ENCODE results near the gene NACC2.

The NACC2 gene

DNA sequence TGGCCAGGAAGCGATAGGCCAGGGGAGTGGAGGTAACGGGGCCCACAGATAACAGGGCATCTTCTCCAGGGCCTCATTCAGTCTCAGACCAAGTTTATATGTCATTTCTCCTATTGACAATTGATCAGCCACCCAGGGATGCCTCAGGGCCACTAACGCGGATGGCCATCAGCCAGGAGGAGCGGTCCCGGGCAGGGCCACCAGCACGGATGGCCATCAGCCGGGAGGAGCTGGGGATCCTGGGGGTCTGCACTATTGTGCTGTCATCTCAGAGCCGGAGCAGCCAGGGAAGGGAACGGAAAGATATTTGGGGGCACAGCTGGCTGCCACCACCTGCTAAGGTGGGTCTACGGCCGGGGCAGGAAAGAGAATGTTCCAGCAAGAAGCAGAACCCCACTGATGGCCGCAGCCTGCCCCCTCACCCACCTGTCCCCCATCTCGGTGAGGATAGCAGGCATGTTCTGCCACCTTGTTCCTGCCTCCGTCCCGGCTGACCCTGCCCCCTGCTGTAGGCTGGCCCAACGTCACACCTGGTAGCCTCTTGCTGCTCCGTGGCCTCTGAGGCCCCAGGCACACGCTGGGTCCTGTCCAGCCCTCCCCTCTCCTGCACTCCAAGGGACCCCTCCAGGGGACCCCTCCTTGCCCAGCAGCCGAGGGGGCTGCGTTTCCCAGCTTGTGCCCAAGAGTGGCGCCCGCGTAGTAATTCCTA lies 112.4 kb downstream of the NACC2 start:
- peaks cover 17% of the 10 kb centered on the region for H3K4me1 Mint-ChIP-seq
- no peak overlapping the region for H3K4me3 Mint-ChIP-seq
- CTCF ChIA-PET = interaction anchor here (1.0 kb wide), 1 partner anchor 15 kb away, joined by 3 read pairs; no protein-coding TSS in a partner anchor

DNA sequence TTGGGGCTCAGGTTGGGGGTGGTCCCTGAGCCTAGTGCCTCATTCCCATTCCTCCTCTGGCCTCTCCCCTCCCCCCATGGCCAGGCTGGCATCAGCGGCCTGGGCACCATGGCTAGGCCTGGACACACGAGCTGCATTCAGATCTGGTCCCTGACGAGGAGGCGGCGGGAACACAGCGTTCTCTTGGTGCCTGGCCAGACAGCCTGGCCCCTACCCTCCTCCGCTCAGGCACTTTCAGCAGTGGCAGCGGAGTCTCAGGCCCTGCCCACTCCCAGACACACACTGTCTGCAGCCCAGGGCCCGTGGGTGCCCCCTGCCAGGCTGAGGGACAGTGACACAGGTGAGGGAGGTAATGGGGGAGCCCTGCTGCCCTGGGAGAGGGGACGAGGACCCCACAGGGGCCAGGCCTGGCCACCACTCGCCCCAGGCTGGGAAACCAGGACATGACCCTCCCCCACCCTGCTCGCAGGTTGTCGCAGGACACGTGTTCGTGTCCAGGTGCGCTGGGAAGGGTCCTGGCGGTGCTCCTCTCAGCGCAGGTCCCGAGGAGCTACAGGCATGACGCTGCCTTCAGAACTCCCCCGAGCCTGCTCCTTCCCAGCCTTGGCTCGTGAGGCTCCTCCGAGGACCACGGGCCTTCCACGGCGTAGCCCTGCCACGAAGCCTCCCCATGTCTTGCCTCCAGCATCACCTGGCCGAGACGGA lies 114.0 kb downstream of the NACC2 start:
- peaks cover 31% of the 10 kb centered on the region for H3K27me3 Mint-ChIP-seq
- DNase-seq = no peak
- no peaks in the 10 kb centered on the region for H3K9me3 Mint-ChIP-seq
- CTCF ChIA-PET = no interaction called here
- H3K4me1 Mint-ChIP-seq = peaks cover 17% of the 10 kb centered on the region
- H3K4me3 Mint-ChIP-seq = no peak overlapping the region
- no peak overlapping the region for H3K27ac Mint-ChIP-seq
- H3K36me3 Mint-ChIP-seq = no peaks in the 10 kb centered on the region

More for the DNA sequence above, 112.4 kb downstream of the NACC2 start:
- peaks cover 25% of the 10 kb centered on the region for H3K27me3 Mint-ChIP-seq
- no peaks in the 10 kb centered on the region for H3K9me3 Mint-ChIP-seq
- no peak for DNase-seq
- no peak overlapping the region for H3K27ac Mint-ChIP-seq
- no peaks in the 10 kb centered on the region for H3K36me3 Mint-ChIP-seq

DNA sequence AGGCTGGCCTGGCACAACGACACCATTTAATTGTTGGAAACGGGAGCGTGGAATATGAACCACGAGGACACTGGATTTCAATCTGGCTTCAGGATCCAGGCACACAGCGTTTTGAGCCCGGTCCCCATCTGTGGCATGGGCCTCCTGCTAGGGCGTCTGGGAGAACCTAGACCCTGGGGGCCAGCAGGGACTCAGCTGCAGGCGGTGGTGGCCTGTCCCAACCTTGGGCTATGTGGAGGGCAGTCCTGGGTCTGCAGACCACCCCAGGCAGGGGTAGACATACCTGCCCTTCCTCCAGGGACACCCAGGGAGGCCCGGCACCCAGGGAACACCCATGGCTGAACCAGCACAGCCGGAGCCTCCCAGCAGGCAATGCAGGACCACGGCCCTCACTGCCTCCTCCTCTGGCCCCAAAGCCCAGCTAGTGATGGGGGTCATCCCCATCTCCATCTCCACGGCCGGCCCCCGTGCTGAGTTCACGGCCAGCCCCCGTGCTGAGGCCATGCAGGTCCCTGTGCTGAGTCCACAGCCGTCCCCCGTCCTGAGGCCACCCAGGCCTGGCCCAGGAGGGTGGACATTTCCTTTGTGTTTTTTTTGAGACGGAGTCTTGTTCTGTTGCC lies 115.4 kb downstream of the NACC2 start:
- no peaks in the 10 kb centered on the region for H3K9me3 Mint-ChIP-seq
- CTCF ChIA-PET = no interaction called here
- H3K27me3 Mint-ChIP-seq = peaks cover 26% of the 10 kb centered on the region
- H3K36me3 Mint-ChIP-seq = no peaks in the 10 kb centered on the region
- H3K27ac Mint-ChIP-seq = peak overlapping the region; percentile 72
- H3K4me3 Mint-ChIP-seq = peak overlapping the region; percentile 49
- peaks cover 17% of the 10 kb centered on the region for H3K4me1 Mint-ChIP-seq
- no peak for DNase-seq

DNA sequence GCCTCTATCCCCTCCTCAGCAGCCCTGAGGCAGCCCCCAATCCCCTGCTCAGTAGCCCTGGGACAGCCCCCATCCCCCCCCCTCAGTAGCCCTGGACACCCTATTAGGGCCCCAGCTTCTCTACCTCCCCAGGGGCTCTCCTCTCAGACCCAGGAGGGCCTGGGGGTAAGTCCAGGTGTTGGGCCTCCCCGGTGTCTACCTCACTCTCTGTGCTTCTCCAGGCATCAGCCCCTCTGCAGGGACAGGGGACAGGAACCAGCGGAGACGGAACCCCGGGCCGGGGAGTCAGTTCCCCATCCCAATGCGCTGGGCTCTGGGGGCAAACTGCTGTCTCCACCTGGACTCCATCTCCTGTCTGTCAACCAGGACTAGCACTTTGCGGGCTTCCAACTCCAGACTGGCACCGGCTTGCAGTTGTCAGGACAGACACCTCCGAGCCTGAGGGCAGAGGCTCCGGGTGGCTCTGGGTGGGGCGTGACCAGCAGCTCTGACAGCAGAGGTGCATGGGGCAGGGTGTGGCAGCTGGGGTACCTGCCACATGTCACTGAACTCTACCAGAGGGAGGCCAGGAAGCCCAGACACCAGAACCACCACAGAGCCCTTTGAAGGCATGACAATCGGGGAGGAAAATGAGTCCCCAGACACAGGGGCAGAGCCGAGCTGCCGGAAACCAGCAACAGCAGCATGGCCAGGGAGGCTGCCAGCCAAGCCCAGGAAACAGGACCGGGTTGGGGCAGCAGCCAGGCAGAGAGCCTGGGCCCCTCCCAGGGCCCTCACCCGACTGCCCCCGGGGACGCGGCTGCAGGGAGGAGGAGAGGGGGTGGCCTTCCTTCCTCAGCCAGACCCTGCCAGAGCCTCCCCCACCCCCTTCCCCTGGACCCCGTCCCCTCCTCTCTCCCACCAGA lies 116.2 kb downstream of the NACC2 start:
- peaks cover 25% of the 10 kb centered on the region for H3K27me3 Mint-ChIP-seq
- CTCF ChIA-PET = no interaction called here

DNA sequence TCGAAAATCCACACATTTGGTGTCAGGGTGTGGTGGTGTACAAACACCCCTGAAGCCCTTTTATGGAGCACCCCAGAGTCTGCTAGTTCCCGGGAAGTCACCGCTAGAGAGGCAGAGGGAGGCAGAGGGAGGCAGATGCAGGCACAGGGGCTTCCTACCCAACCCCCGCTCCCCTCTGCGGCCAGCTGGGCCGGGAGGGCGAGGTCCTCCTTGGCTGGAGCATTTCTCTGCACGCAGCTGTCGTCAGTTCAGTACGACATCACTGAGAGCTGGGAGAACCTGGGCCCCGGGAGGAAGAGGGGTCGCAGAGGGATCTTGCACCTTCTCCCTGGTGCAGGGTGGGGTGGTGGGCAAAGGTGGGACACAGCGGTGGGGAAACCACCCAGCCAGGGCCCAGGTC lies 118.1 kb downstream of the NACC2 start:
- no peak for DNase-seq
- peaks cover 26% of the 10 kb centered on the region for H3K27me3 Mint-ChIP-seq
- CTCF ChIA-PET = interaction anchor here (1.6 kb wide), 1 partner anchor 146 kb away, joined by 5 read pairs; no protein-coding TSS in a partner anchor
- H3K4me1 Mint-ChIP-seq = peaks cover 25% of the 10 kb centered on the region
- no peak overlapping the region for H3K4me3 Mint-ChIP-seq
- no peaks in the 10 kb centered on the region for H3K36me3 Mint-ChIP-seq
- H3K27ac Mint-ChIP-seq = no peak overlapping the region
- H3K9me3 Mint-ChIP-seq = no peaks in the 10 kb centered on the region

More for the DNA sequence above, 116.2 kb downstream of the NACC2 start:
- Mint-ChIP-seq H3K36me3 (no peaks in the 10 kb centered on the region), H3K4me1 (peaks cover 17% of the 10 kb centered on the region), H3K4me3 (peak overlapping the region; percentile 52), H3K9me3 (no peaks in the 10 kb centered on the region), H3K27ac (peak overlapping the region; percentile 72)
- peak; percentile 81 for DNase-seq

DNA sequence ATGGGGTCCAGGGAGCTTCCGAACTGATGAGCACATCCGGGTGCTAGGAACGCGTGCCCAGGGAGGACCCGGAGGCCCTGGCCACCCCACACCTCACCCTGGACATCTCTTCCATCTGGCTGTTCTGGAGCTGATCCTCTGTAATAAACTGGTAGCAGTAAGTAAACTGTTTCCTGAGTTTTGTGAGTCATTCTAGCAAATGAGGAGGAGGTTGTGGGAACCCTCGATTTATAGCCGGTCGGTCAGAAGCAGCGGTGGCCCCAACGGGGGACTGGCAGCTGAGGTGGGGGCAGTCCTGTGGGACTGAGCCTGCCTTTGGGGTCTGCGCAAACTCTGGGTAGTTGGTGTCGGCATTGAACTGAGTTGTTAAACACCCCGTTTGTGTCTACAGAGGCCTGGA lies 118.6 kb downstream of the NACC2 start:
- Mint-ChIP-seq H3K4me1 (peaks cover 25% of the 10 kb centered on the region), H3K27ac (no peak overlapping the region), H3K4me3 (no peak overlapping the region), H3K9me3 (no peaks in the 10 kb centered on the region), H3K36me3 (no peaks in the 10 kb centered on the region), H3K27me3 (peaks cover 29% of the 10 kb centered on the region)
- no peak for DNase-seq
- CTCF ChIA-PET = interaction anchor here (1.3 to 1.6 kb wide), 2 partner anchors 9 to 146 kb away, joined by 3 to 5 read pairs; no protein-coding TSS in a partner anchor

DNA sequence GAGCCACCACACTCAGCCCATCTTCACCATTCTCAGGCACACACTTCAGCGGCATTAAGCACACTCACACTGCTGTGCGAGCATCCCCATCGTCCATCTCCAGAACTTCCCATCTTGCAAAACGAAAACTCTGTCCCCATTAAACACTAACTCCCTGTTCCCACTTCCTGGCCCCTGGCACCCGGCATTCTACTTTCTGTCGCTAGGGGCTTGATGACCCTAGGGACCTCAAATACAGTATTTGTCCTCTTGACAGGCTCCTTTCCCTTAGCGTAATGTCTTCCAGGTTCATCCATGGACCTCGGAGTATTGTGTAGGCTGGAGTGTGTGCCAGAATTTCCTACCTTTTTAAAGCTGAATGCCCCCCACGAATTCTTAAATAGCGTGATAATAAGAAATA lies 119.3 kb downstream of the NACC2 start:
- H3K27ac Mint-ChIP-seq = no peak overlapping the region
- DNase-seq = no peak
- peaks cover 29% of the 10 kb centered on the region for H3K27me3 Mint-ChIP-seq
- no peaks in the 10 kb centered on the region for H3K9me3 Mint-ChIP-seq
- no peaks in the 10 kb centered on the region for H3K36me3 Mint-ChIP-seq
- no peak overlapping the region for H3K4me3 Mint-ChIP-seq
- CTCF ChIA-PET = interaction anchor here (1.3 to 1.6 kb wide), 2 partner anchors 8 to 147 kb away, joined by 3 to 5 read pairs; no protein-coding TSS in a partner anchor
- H3K4me1 Mint-ChIP-seq = peaks cover 25% of the 10 kb centered on the region

DNA sequence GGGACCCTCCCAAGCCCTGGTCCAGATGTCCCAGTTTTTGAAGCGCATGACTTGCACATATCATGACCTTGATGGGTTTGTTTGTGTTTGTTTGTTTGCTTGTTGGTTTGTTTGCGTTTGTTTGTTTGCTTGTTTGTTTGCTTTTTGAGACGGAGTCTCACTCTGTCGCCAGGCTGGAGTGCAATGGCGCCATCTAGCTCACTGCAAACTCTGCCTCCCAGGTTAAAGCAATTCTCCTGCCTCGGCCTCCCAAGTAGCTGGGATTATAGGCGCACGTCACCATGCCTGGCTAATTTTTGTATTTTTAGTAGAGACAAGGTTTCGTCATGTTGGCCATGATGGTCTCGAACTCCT lies 120.9 kb downstream of the NACC2 start:
- CTCF ChIA-PET = interaction anchor here (1.8 kb wide), 1 partner anchor 145 kb away, joined by 3 read pairs; no protein-coding TSS in a partner anchor
- Mint-ChIP-seq H3K27me3 (peaks cover 42% of the 10 kb centered on the region), H3K27ac (no peak overlapping the region), H3K36me3 (no peaks in the 10 kb centered on the region), H3K4me1 (peaks cover 15% of the 10 kb centered on the region), H3K9me3 (no peaks in the 10 kb centered on the region), H3K4me3 (no peak overlapping the region)
- no peak for DNase-seq

DNA sequence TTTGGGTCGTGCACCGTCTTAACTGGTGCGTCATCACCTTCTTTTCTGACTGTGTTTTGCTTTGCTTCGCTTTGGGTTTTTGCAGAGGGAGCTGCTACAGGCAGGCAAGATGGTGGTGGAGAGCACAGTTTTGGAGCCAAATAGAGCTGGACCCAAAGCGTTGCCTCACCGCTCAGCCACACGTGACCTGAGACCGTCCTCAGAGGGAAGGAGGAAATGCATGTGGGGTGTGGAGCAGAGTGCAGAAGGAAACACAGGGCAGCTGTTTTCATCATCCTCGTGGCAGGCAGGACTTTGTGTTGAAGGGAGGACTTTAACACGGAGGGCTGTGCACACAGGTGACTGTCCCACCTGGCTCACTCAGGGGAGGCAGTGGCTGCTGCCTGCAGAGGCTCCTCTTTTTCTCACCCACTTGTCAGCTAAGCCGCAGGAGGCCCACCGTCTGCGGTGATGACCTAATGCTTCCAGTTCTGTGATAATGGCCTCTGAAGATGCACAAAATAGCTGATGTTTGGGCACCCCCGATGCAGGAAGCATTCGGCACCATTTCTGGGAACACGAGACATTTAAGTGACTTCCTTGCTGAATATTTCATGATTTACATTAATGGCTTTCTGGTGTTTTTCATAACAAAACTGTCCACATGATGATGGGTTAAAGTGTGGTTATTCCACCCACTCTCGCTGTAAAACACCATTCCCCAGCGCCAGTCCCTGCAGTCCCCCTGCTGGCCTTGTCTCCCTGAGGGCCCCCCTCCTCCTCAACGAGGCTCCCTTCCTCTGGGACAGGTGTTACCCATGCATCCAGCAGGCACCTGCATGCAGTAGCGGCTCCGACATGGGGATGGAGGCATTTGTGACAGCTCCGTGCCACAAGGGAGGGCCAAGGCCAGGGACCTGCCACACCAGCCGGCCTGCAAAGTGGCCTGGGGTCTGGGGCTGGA lies 121.5 kb downstream of the NACC2 start:
- Mint-ChIP-seq H3K4me1 (peaks cover 8% of the 10 kb centered on the region), H3K9me3 (no peaks in the 10 kb centered on the region), H3K27me3 (peaks cover 37% of the 10 kb centered on the region), H3K4me3 (no peak overlapping the region), H3K36me3 (no peaks in the 10 kb centered on the region), H3K27ac (no peak overlapping the region)
- CTCF ChIA-PET = interaction anchor here (0.7 to 1.8 kb wide), 2 partner anchors 146 to 149 kb away, joined by 3 to 4 read pairs; no protein-coding TSS in a partner anchor
- DNase-seq = no peak

DNA sequence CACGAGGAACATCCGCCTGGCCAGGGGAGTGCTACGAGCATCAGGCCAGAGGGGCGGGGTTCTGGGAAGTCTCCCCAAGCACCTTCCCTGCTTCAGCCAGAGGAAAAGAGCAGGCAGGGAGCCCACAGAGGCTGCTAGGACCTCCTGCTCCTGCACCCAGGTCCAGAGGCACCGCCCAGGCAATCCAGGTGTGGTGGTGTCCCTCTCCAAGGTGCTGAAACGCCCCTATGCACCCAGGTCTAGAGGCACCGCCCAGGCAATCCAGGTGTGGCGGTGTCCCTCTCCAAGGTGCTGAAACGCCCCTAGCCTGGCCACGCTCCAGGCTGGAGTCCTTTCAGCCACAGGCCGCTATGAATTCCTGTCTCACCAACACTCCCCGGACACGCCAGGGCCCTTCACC lies 123.2 kb downstream of the NACC2 start:
- no peaks in the 10 kb centered on the region for H3K36me3 Mint-ChIP-seq
- CTCF ChIA-PET = no interaction called here
- H3K27me3 Mint-ChIP-seq = peaks cover 45% of the 10 kb centered on the region

DNA sequence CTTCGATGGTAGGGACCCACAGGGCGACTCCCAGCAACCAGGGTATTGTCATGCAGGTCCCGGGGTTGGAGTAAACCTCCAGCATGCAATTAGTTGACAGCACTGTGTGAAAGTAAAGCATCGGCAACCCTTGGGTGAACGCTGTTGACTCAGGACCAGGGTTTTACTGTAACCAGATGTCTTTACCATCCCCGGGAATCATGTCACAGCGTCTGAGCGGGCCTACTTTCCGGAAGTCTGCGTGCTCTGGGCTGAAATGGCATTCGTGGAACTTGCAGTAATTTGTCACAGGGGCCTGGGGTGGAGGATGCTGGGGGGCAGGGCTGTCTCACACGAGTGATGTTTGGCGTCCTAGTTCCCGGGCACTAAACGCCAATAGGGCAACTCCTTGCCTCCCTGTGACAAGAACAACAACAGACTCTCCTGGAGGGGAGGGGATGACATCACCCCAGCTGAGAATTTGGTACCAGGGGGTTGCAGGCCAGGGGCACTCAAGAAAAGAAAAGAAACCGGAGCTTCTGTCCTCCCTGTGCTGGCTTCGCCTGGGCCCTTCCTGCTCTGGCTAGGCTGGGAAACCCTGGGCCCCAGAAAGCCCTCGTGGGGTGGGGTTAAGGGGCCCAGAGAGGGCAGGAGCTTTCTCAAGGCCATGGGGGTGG lies 123.8 kb downstream of the NACC2 start:
- Mint-ChIP-seq H3K36me3 (no peaks in the 10 kb centered on the region), H3K27me3 (peaks cover 45% of the 10 kb centered on the region), H3K27ac (no peak overlapping the region), H3K4me1 (peaks cover 16% of the 10 kb centered on the region), H3K4me3 (no peak overlapping the region), H3K9me3 (no peaks in the 10 kb centered on the region)
- no peak for DNase-seq
- CTCF ChIA-PET = interaction anchor here (4.5 kb wide), 1 partner anchor 150 kb away, joined by 53 read pairs; no protein-coding TSS in a partner anchor

More for the DNA sequence above, 123.2 kb downstream of the NACC2 start:
- Mint-ChIP-seq H3K9me3 (no peaks in the 10 kb centered on the region), H3K27ac (no peak overlapping the region), H3K4me3 (no peak overlapping the region), H3K4me1 (peaks cover 14% of the 10 kb centered on the region)
- DNase-seq = peak; percentile 82

DNA sequence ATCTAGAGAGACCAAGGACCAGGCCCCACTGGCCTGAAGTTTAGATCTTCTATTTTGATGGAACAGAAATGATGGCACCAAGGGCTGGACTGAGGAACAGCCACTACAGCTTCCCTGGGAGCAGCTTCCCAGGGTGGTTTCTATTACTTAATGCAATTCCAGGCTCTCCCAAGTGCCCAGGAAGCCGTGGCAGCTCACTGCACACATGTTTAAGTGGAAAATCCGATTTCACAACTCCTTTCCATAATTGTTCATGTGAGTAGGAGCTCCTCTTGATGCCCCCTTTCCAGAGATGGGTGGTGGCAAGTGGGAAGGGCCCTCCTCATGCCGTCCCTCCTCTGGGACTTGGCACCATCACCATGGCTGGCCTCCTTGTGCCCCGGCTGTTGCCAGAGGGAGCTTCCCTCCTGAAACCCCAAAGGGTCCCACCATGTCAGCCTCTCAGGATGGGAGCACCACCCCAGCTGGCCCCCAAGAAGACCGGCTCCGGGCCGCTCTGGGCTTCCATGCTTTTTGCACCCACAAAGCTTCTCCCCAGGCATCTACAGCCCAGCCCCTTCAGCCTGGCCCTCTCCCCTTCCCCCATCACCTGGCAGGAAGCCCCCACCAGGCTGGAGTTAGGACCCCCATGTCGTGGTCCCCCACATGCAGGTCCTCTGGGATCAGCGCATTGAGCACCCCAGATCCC lies 124.8 kb downstream of the NACC2 start:
- no peaks in the 10 kb centered on the region for H3K36me3 Mint-ChIP-seq
- H3K4me1 Mint-ChIP-seq = peaks cover 16% of the 10 kb centered on the region
- DNase-seq = no peak
- no peaks in the 10 kb centered on the region for H3K9me3 Mint-ChIP-seq
- CTCF ChIA-PET = interaction anchor here (4.5 kb wide), 1 partner anchor 151 kb away, joined by 53 read pairs; no protein-coding TSS in a partner anchor
- peaks cover 43% of the 10 kb centered on the region for H3K27me3 Mint-ChIP-seq
- no peak overlapping the region for H3K27ac Mint-ChIP-seq
- H3K4me3 Mint-ChIP-seq = no peak overlapping the region
